HCT116 (cell line): ENCODE results near the gene BYSL.

Experiments
- CTCF ChIP-seq, 3 experiments: fragments of 200-600 bp in 1 of 3; sonication (generic) in 1 of 3; IDR thresholded peaks in 2 of 3; conservative IDR thresholded peaks in 1 of 3; 2 replicates each; pipeline ENCODE4 v1.5.1; 2012 to 2017; ENCODE audit warnings: low read depth in 2 of 3, low read length in 2 of 3, antibody characterized with exemption in 1 of 3, borderline replicate concordance in 1 of 3, control low read depth in 1 of 3, mild to moderate bottlenecking in 1 of 3, mixed read lengths in 1 of 3, mixed run types in 1 of 3, moderate library complexity in 1 of 3; ENCODE audit not compliant: insufficient read depth in 1 of 3
- EZH2phosphoT487 ChIP-seq: fragments of 200-600 bp; IDR thresholded peaks from 2 replicates; pipeline ENCODE4 v1.6.1; 2018; ENCODE audit warnings: antibody characterized with exemption, borderline replicate concordance
- MAX ChIP-seq: IDR thresholded peaks from 2 replicates; pipeline ENCODE4 v1.6.1; 2012
- YY1 ChIP-seq: IDR thresholded peaks from 2 replicates; pipeline ENCODE4 v1.6.1; 2011; ENCODE audit warnings: low read length, low read depth, moderate library complexity, mild to moderate bottlenecking; ENCODE audit not compliant: insufficient replicate concordance; ENCODE audit errors: extremely low read depth
- ZFX ChIP-seq: fragments of 450-650 bp; IDR thresholded peaks from 2 replicates; pipeline ENCODE4 v1.6.1; 2017

- TF ChIP-seq MAX (no peak), CTCF (IDR thresholded peaks at IDR 0.05 in 2 of 3, conservative IDR thresholded peaks at IDR 0.05 in 1 of 3; ENCODE audit: borderline replicate concordance in 1 of 3, insufficient read depth in 1 of 3, low read depth in 2 of 3, low read length in 2 of 3) (no peak), ZFX (no peak), YY1 (no peak), EZH2phosphoT487 (no peak)
These were observed 13.9 kb downstream of the BYSL start for GRCh38 chr6:41935193-41935574.
